Measurements from ENCODE around the gene PCED1B.

The PCED1B gene

GRCh38 chr12:47236109-47236714 is 156.8 kb downstream of the PCED1B start:
- no peak for DNase-seq (ENCODE audit: low spot score)

GRCh38 chr12:47237751-47238211 is 158.4 kb downstream of the PCED1B start:
- DNase-seq (ENCODE audit: low spot score): no peak

- no peak for DNase-seq (ENCODE audit: low spot score)
Measured at GRCh38 chr12:47238669-47239114, 159.3 kb downstream of the PCED1B start.

- no peak for DNase-seq (ENCODE audit: low spot score)
Measured at GRCh38 chr12:47242426-47242825, 163.0 kb downstream of the PCED1B start.

- no peak for DNase-seq (ENCODE audit: low spot score)
Measured at GRCh38 chr12:47244835-47245234, 165.4 kb downstream of the PCED1B start.

- DNase-seq (ENCODE audit: low spot score): no peak
Measured at GRCh38 chr12:47245623-47246022, 166.2 kb downstream of the PCED1B start.

- DNase-seq (ENCODE audit: low spot score): no peak
Measured at GRCh38 chr12:47247418-47247817, 168.0 kb downstream of the PCED1B start.

GRCh38 chr12:47249082-47249481 is 169.7 kb downstream of the PCED1B start:
- no peak for DNase-seq (ENCODE audit: low spot score)

GRCh38 chr12:47249719-47250357 is 170.4 kb downstream of the PCED1B start:
- DNase-seq (ENCODE audit: low spot score): no peak

- DNase-seq (ENCODE audit: low spot score): no peak
Measured at GRCh38 chr12:47251919-47252318, 172.5 kb downstream of the PCED1B start.

- DNase-seq (ENCODE audit: low spot score): no peak
Measured at GRCh38 chr12:47264951-47265350, 185.5 kb downstream of the PCED1B start.

- DNase-seq (ENCODE audit: low spot score): no peak
Measured at GRCh38 chr12:47265391-47265790, 186.0 kb downstream of the PCED1B start.

- no peak for DNase-seq (ENCODE audit: low spot score)
Measured at GRCh38 chr12:47267571-47267970, 188.2 kb downstream of the PCED1B start.

GRCh38 chr12:47268501-47269454 is 189.4 kb downstream of the PCED1B start:
- DNase-seq (ENCODE audit: low spot score): no peak

- DNase-seq (ENCODE audit: low spot score): no peak
Measured at GRCh38 chr12:47269916-47270315, 190.5 kb downstream of the PCED1B start.

- no peak for DNase-seq (ENCODE audit: low spot score)
Measured at GRCh38 chr12:47270782-47271664, 191.6 kb downstream of the PCED1B start.

- no peak for DNase-seq (ENCODE audit: low spot score)
Measured at GRCh38 chr12:47271800-47272239, 192.4 kb downstream of the PCED1B start.

GRCh38 chr12:47272412-47273190 is 193.2 kb downstream of the PCED1B start:
- DNase-seq (ENCODE audit: low spot score): no peak

GRCh38 chr12:47273191-47273626 is 193.8 kb downstream of the PCED1B start:
- DNase-seq (ENCODE audit: low spot score): no peak

GRCh38 chr12:47274760-47275159 is 195.3 kb downstream of the PCED1B start:
- DNase-seq (ENCODE audit: low spot score): no peak

GRCh38 chr12:47276253-47276620 is 196.8 kb downstream of the PCED1B start:
- no peak for DNase-seq (ENCODE audit: low spot score)

Measured in HuH-7 (cell line).